LHCN-M2 (cell line): ENCODE measurements around the gene SFXN5. TPM values are rescaled to one million over a fixed set of nuclear protein-coding genes. Genes with fewer than 3 reads are reported as not detected.

ENCODE experiments used
- DNase-seq: peaks from one replicate; pipeline ENCODE4 v3.0.0-alpha.2; 2012; ENCODE audit warnings: low read depth
- total RNA-seq: library from RNA; depleted of rRNA; stranded (reverse); fragments of >200 nt; gene quantifications from 2 replicates; pipeline ENCODE4 v1.2.3, GENCODE V29; 2014

Gene SFXN5
- total RNA-seq, 1 experiment from 2014 or later, result 12.9 TPM

DNA sequence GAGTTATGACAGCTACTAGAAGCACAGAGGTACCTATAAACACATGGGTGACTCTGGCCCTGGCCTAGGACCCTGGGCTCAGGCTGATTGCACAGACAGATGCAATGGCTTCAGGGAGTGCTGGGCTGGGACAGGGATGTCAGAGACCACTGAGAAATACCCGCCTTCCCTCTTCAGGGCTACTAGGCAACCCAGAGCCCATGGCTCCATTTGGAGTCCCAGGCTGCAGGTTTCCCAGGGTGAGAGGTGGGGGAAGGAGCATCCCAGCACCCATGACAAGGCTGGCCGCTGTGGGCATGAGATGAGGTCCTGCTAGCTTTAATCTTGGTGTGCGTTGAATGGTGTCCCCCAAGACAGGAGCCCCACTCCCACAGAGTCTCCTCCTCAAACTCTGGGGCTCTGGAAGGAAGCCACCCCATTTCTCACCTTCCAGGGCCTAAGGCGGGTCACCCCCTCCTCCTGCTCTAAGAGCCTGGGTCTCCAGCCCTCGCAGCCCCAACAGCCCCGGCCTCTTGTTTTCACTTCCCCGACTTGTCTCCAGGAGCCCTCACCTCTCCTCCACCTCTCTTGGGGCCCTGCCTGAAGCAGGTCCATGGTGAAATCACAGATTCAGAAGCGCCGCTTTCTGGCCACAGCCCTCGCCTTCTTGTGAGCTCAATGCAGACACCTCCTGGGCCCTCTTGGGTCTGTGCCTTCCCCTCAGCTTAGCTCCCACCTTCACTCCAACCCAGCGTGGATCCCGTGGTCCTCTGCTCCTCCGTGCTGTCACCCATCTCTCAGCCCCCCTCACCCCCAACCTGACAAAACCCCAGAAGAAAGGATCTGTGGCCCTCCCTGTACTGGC is 112.7 kb downstream of the SFXN5 start:
- DNase-seq, result no peak

DNA sequence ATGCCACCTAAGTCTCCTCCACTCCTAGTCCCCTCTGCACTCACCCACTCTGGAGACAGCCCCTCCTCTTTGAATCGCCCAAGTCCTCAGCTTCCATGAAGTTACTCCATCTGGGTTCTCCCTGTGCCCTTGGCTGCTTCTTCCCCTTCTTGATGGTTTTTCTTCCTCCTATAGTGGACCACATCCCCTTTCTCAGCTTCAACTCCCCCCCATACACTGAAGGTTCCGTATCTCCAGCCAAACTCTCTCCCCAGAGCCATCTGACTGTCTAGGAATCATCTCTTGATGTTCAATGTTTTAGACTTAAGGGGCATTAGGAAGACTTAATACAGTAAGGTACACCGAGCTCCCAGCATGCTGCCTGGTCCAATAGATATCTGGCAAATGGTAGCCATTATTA is 114.6 kb downstream of the SFXN5 start:
- no peak for DNase-seq

DNA sequence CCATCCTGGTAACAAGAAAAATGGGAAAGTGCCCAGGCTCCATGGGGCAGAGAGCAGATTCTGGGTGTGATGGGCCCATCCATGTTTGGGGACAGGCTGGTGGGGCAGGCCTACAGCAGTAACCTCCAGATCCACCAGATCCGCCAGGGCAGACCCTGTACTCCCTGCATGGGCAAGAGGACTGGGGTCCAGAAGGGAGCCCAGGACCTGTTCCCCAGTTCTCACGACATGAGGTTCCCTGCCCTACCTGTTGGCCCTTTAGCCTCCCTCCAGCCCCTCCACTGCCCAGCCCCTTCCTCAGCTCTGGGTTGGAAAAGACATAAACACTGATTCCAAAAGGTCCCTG is 115.5 kb downstream of the SFXN5 start:
- DNase-seq, result no peak

DNA sequence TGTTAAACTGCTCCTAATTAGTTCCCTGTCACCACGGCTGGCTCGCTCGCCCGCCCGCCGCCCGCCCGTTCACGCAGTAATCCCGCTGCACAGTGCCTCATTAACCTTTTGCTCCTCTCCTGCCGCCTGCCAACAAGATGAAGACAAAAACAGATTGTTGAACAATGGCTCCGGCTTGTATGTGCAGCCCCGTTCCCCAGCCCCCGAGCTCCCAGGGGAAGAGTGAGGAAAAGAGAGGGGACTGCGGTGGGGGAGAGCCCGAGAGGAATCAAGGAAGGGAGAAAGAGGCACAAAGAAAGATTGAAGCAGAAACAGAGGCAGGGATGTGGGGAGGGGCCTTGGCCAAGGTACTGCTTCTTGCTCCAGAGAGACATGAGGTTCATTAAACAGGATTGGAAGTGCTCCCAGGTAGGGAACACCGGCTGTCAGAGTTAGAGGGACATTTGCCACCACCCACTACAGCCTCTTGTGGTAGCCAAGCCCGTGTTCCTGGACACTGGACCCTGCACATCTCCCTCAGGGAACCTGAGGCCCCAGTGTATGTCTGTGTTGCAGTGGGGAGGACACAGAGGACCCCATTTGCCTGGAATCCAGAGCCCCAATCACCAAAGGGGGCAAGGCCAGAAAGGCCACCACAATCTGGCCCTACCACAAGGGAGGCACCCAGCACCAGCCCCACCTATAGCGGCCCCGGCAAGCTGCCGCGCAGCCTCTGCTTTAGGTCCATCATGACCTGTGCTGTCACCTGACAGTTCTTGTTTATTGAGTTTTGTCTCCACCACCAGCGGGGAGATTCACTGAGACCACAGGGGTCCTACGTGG is 116.1 kb downstream of the SFXN5 start:
- DNase-seq, result no peak

DNA sequence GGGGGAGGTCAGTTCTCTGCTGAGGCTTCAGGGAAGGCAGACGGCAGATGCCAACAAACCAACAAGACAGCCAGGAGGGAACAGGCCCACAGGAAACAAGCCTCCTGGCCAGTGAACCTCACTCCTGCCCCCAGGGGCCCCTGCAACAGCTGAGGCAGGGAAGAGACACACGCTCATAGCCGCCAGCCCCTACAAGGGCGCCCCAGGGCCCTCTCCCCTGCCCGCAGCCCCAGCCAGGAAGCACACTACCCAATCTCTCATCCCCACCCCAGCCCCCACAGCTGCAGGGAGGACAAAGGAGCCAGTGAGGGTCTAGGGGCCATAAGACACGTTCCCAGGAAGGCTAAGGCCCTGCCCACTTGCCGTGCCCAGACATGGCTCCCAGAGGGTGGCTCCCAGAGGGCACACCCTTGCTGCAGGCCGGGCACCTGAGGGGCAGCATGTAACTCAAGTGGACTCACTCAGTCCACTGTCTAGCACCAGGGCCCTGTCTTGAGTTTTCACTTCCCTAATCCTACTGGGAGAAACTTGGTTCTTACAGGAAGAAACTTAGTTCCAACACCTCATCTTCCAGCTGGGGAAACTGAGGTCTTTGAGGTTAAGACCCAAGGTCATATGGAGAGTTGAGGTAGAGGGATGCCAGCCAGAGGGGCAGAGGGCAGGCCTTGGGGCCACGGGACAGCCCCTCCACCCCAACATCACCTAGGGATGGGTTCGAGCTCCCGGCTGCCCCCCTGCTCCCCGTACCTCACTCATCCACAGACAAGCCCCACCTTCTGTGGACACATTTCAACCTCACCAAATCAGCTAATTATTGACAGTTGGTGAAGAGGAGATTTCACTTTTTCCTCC is 116.9 kb downstream of the SFXN5 start:
- peak; percentile 22 for DNase-seq

DNA sequence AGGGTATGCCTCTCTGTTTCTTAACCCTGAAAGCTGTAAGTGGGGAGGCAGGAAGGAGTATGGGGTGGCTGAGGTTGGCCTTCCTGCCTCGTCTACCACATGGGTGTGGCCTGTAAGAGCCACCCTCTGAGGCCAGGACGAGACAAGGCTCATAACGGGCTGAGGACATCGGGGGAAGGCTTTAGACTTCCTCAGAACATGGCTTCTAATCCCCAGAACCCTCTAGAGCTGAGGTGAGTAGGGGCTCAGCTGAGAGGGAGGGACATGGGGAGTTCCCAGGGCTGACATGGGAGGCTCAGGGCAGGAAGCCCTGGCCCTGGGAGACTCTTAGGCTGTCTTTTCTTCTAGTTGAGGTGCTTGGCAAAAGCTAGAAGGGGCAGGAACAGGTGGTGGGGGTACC is 117.5 kb downstream of the SFXN5 start:
- DNase-seq, result no peak

DNA sequence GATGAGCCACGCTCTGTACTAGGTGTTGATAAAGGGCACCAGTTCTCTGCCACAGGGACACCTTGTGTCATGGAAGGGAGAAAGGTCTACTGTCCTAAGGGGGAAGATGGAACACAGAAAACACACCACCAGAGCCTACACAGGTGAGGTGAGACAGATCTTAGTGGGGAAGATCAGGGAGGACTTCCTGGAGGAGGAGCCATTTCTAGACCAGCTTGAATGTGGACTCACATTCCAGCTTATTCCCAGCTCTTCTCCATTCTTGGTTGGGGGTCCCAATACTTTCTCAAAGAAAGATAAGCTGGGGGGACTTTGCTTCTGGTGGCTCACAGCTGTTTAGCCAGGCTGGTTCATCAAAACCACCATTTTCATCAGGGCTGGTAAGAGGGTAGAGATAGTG is 118.0 kb downstream of the SFXN5 start:
- DNase-seq, result no peak

DNA sequence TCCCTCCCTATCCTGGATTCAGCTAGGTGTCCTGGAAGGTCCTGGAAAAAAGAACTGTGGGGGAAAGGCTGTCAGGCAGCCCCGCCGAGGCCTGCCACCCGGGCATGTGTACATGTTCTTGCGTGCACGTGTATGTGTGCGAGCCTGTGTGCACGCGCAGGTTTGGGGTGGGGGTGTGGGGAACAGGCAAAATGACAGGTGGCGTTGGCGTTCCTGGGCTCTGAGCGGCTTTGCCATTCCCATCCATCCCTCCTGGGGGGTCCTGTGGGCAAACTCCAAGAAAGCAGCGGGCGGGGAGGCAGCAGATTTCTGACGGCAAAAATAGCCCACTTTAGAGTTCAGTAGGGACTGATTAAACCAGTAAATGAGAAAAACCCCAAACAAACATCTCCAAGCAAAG is 118.6 kb downstream of the SFXN5 start:
- DNase-seq, result no peak

DNA sequence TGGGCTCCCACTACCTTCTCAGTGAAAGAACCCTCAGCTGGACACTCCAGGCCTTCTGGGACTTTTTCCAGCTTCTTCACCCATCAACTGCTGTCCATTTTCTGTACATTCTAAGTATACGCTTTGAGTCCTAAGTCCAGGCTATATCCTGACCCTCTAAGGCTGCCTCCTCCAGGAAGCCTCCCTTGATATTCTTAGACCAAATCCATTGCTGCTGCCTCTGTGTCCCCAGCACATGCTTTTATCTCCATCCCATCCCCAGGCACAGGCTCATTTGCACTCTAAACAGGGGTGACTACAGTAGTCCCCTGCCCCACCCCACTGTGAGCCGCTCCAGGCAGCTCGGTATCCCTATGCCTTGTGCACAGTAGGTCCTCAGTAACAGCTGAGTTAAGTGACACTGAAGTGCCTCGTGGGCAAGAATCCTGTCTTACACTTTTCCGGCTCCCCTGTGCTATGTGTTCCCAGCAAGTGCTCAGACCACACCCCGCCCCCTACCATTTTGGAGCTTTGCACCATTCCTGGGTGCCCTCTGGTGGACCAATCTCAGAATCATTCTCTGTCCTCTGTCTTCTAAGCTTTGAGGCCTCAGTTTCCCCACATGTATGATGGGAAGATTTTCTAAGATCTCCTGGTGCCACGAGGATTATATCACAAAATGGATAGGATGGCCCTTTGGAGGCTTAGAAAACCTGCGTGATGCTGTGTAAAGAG is 119.2 kb downstream of the SFXN5 start:
- no peak for DNase-seq

DNA sequence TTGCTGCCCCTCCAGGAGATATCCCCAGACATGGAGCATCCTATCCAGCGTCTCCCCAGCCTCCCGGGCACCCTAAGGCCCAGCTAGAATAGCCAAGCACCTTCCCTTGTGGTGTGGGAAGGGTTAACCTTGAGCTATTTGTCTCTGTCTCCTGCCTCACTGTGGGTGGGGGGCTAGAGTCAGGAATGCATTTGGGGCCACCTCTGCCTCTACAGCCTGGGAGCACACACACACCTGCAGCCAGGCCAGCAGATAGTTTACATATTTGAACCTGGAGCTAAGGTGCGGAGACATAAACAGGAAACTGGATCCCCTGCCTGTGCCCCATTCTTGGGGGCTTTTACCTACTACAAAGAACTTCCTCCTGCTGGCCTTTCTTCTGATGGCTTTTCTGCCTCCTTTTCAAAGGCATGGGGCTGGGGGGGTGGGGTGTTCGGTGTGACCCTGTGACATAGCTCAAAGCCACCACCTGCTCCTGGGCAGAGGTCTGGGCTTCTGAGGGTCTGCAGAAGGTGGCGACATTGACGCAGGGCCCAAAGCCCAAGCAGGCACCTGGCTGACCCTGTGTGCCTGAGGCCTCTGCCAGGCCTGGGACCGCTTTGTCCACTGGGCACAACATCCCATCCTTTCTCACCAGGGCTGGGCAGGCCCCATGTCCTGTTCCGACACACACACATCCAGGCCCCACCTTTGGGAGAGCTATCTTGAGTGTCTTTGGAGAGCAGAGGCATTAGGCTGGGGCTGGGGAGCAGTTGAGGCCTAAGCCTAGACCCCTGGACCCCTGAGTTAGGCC is 120.0 kb downstream of the SFXN5 start:
- no peak for DNase-seq

DNA sequence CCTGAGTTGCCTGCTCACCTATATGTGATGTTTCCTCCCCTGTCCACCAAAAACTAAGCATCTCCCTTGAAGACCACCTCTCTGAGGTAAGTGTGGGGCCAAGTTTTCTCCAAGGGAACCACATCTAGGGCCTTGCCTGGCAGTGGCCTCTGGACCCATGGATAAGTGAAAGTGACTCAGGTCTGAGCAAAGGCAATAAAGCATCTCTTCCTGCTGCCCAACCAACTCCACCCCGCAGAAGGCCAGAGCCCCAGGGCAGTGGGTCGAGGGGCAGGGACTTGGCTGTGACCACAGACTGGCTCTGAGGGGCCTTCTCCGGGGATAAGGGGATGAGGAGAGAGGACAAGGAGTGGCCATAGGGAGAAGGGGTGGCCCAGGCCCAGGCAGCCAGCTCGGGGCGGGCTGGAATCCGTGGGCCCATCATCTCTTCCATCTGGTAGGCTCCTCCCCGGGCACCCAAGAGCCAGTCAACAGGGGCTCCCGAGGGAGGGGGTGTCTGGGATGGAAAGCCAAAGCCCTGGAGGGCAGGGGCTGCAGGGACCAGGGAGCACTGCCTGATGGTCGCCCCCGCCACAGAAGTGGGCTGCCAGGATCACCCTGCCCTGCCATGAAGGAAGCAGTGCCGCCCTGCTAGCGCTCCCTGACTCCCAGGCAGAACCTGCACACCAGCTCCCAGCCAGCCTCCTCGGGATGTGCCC is 120.8 kb downstream of the SFXN5 start:
- DNase-seq, result no peak

DNA sequence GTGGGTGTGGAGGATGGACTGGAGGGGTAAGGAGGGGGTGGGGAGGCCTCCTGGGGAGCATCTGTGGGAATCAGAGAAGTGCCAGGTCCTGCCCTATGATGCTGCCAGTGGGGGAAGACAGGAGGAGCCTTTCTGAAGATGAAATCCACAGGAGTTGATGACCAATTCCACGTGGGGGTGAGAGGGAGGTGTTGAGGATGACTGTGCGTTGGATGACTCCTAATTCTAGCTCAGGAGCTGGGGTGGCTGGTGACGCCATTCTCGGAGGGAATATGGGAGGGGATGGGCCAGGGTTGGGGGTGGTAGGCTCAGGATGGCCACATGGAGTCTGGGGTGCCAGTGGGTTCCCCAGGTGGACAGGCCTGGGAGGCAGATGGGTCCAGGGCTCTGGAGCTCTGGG is 121.9 kb downstream of the SFXN5 start:
- DNase-seq, result no peak

DNA sequence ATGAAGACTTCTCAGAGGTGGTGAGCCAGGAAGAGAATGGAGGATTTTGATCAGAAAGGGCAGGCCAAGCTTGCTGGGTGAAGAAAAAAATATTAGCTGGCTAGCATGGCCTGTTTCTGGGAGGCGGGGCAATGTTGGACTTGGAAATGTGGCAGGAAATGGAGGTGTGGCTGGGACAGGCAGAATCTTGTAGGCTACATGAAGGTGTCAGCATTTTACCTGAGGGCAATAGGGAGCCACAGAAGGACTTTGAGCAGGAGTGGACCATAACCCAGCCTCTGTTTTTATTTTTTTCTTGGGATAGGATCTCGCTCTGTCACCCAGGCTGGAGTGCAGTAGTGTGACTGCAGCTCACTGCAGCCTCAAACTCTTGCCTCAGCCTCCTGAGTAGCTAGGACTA is 122.5 kb downstream of the SFXN5 start:
- no peak for DNase-seq

DNA sequence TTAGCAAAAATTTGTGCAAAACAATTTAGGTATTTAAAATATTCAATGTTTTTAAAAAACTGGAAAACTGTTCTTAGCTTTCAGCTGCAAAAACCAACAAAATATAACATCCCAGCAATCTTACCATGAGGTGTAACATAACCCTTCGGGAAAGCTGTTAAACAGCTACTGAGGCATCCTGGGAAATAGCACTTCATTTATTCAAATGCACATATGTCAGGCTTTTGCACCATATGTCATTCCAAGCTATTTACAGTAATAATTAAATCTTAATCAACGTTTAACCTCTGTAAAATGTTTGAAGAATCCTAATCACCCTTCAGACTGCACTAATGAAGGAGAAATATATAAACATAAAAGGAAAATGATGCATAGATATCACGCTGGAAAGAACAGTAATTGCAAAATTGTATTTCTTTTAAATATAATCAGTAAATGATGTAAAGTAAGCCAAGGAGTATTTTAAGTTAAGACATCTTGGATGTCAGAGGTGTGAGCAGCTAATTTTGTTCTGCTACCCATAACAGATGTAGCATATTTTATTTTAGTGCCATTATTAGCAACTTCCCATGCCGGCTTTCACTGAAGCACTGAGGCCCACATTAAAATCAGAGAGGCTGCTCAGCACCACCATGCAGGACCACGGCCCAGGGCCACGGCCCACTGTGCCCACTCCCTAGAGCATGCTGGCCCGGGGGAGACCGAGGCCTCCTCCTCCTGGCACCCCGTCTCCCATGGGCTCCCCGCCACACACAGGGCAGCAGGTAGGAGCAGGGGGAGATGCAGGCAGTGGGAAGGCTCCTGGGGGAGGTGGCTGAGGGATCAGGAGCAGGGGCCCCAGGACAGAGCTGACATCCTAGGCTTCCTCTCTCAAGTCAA is 123.3 kb downstream of the SFXN5 start:
- DNase-seq, result no peak

DNA sequence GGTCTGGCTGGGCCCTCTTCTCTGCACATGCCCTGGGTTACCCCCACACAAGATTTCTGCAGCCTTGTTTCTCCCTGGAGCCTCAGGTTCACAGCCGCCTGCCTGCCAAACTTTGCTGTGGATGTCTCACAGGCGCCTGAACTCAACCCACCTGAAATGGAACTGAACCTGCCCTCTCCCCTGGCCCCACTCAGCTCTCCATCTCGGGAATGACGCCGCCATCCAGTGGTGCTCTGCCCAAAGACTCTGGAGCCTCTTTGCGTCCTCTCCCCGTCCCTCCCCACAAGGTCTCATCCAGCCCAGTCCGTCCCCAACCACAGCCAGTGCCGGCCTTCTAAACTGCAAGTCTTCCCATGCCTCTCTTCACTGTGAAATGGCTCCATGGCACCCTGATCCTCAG is 125.0 kb downstream of the SFXN5 start:
- no peak for DNase-seq

DNA sequence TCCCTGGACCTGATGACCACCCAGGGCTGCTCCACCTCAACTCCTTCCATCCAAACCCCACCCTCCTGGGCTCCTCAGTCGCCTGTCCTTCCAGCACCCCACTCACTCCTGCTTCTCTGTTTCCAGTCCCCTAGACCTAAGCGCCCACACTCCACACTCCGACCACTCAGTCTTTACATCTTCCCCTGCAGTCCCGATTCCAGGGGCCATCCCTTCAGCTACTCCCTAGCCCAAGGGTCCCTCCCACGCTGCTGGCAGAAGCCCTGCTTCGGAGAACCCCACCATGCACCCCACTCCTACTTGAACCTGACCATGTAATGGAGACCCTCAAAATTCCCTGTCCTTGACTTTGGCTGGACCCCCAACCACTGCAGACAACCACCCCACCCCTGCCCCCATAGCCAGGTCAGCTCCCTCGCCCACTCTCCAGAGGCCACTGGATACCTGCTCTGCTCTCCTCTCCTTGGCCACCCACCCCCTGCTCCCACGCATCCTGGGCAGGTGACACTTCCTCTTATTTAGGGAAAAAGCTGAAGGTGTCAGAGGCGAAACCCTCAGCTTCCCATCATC is 126.0 kb downstream of the SFXN5 start:
- no peak for DNase-seq

DNA sequence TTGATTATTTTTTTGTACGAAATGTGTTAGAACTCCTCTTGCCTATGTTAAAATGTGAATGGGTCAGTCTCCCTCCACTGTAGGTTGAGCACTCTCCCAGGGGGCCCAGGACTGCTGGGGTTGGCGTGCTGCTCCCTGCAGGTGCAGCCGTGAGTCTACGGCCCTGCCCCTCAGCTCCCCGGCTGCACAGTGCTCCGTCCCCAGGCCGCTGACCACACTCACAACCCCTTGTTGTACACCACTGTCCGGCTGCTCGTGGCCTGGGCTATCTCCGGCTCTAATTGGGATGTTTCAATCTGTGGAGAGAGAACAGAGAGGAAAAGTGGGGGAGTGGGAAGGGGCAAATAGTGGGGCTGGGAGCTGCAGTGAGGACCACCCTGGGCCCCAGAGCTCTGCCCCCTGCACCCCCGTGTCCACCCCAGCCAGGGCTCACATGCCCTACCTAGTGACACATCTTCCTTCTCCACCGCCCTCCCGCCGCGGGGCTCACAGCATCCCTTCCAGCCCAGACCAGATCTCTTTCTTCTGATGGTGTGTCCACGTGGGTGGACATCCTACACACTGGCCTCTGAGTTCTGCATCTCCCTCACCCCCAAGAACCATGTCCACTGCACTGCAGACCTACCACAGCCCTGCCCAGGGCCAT is 126.6 kb downstream of the SFXN5 start:
- no peak for DNase-seq
